GM23338 (cell line): Measurements from ENCODE around the gene ZNF514. TPM values are rescaled to one million over a fixed set of nuclear protein-coding genes. Genes with fewer than 3 reads are reported as not detected.

ENCODE experiments used
- ATAC-seq: fragments of 200-7000 bp; cut with Tn5 transposase; 3 replicates; pipeline ENCODE4 v1.9.1; 2020
- DNase-seq: peaks from one replicate; pipeline ENCODE4 v3.0.0-alpha.2; 2015; ENCODE audit warnings: low spot score
- H2AFZ ChIP-seq: fragments of 200-600 bp; sonication (generic); 2 replicates; pipeline ENCODE4 v1.8.0; 2016; ENCODE audit warnings: antibody characterized with exemption, mild to moderate bottlenecking, moderate library complexity
- H3F3A ChIP-seq: fragments of 200-600 bp; sonication (generic); replicated peaks from 2 replicates; pipeline ENCODE4 v1.8.0; 2017; ENCODE audit warnings: antibody characterized with exemption, mixed run types, low read depth
- H3K27ac ChIP-seq: fragments of 200-600 bp; sonication (generic); 2 replicates; pipeline ENCODE4 v1.6.1; 2016; ENCODE audit warnings: low read depth
- H3K27me3 ChIP-seq: fragments of 200-600 bp; sonication (generic); 2 replicates; pipeline ENCODE4 v1.8.0; 2016; ENCODE audit warnings: mild to moderate bottlenecking, mixed run types, moderate library complexity; ENCODE audit not compliant: insufficient read depth
- H3K36me3 ChIP-seq: fragments of 200-600 bp; sonication (generic); 2 replicates; pipeline ENCODE4 v1.8.0; 2016; ENCODE audit warnings: mild to moderate bottlenecking; ENCODE audit not compliant: insufficient read depth
- H3K4me1 ChIP-seq: fragments of 200-600 bp; sonication (generic); 2 replicates; pipeline ENCODE4 v1.8.0; 2016; ENCODE audit warnings: mild to moderate bottlenecking, moderate library complexity; ENCODE audit not compliant: insufficient read depth
- H3K4me2 ChIP-seq: fragments of 200-600 bp; sonication (generic); 2 replicates; pipeline ENCODE4 v1.7.1; 2017; ENCODE audit warnings: mixed run types
- H3K4me3 ChIP-seq: fragments of 200-600 bp; sonication (generic); 2 replicates; pipeline ENCODE4 v1.6.1; 2016; ENCODE audit warnings: mixed run types
- H3K79me2 ChIP-seq: fragments of 200-600 bp; sonication (generic); replicated peaks from 2 replicates; pipeline ENCODE4 v1.8.0; 2017; ENCODE audit warnings: mild to moderate bottlenecking; ENCODE audit not compliant: insufficient read depth
- H3K9me2 ChIP-seq: fragments of 200-600 bp; sonication (generic); 2 replicates; pipeline ENCODE4 v1.8.0; 2017; ENCODE audit not compliant: insufficient read depth
- H4K20me1 ChIP-seq: fragments of 200-600 bp; sonication (generic); replicated peaks from 2 replicates; pipeline ENCODE4 v1.8.0; 2017; ENCODE audit warnings: mild to moderate bottlenecking; ENCODE audit not compliant: insufficient read depth
- H3K27ac Mint-ChIP-seq: 2 replicates; pipeline ENCODE4 v1.8.0; 2020; ENCODE audit warnings: inconsistent platforms, mild to moderate bottlenecking, moderate library complexity, mixed read lengths
- H3K27me3 Mint-ChIP-seq: 3 replicates; pipeline ENCODE4 v1.8.0; 2022; ENCODE audit warnings: low read depth, mild to moderate bottlenecking, moderate library complexity, mixed read lengths, inconsistent platforms; ENCODE audit not compliant: insufficient read depth, poor library complexity
- H3K36me3 Mint-ChIP-seq: 3 replicates; pipeline ENCODE4 v1.8.0; 2021; ENCODE audit warnings: low read depth, mild to moderate bottlenecking, inconsistent platforms, moderate library complexity, mixed read lengths
- H3K4me1 Mint-ChIP-seq: 3 replicates; pipeline ENCODE4 v1.8.0; 2020; ENCODE audit warnings: mild to moderate bottlenecking, inconsistent platforms, mixed read lengths
- H3K4me3 Mint-ChIP-seq: 3 replicates; pipeline ENCODE4 v1.8.0; 2021; ENCODE audit warnings: moderate library complexity, mild to moderate bottlenecking, inconsistent platforms, mixed read lengths
- H3K9me3 Mint-ChIP-seq: 3 replicates; pipeline ENCODE4 v1.8.0; 2020; ENCODE audit warnings: moderate library complexity, mild to moderate bottlenecking, inconsistent platforms, mixed read lengths
- CREB1 ChIP-seq: fragments of 250-450 bp; sonication (Bioruptor Pico); IDR thresholded peaks from 2 replicates; pipeline ENCODE4 v1.5.0; 2020; ENCODE audit warnings: low read depth, mild to moderate bottlenecking, moderate library complexity
- EZH2 ChIP-seq: fragments of 200-600 bp; sonication (generic); IDR thresholded peaks from one replicate; pipeline ENCODE4 v1.8.0; 2017; ENCODE audit warnings: antibody characterized with exemption, mild to moderate bottlenecking, low read depth; ENCODE audit not compliant: unreplicated experiment
- EZH2phosphoT487 ChIP-seq: fragments of 200-600 bp; sonication (generic); IDR thresholded peaks from one replicate; pipeline ENCODE4 v1.8.1; 2018; ENCODE audit warnings: antibody characterized with exemption; ENCODE audit not compliant: unreplicated experiment
- JUNB ChIP-seq: IDR thresholded peaks from one replicate; pipeline ENCODE4 v1.6.1; 2016; ENCODE audit warnings: antibody characterized with exemption; ENCODE audit not compliant: unreplicated experiment
- NANOG ChIP-seq: IDR thresholded peaks from 2 replicates; pipeline ENCODE4 v1.6.1; 2016; ENCODE audit warnings: antibody characterized with exemption, borderline replicate concordance
- POLR2AphosphoS5 ChIP-seq: IDR thresholded peaks from 2 replicates; pipeline ENCODE4 v1.6.1; 2016; ENCODE audit warnings: antibody characterized with exemption, low read depth
- REST ChIP-seq: IDR thresholded peaks from one replicate; pipeline ENCODE4 v1.6.1; 2018; ENCODE audit warnings: antibody characterized with exemption; ENCODE audit not compliant: unreplicated experiment
- STAT1 ChIP-seq: IDR thresholded peaks from one replicate; pipeline ENCODE4 v1.6.1; 2016; ENCODE audit warnings: antibody characterized with exemption; ENCODE audit not compliant: unreplicated experiment
- ZNF114 ChIP-seq: fragments of 250-450 bp; sonication (Bioruptor Pico); IDR thresholded peaks from 2 replicates; pipeline ENCODE4 v1.5.0; 2020; ENCODE audit warnings: mild to moderate bottlenecking, moderate library complexity
- ZNF331 ChIP-seq: fragments of 250-450 bp; sonication (Bioruptor Pico); IDR thresholded peaks from 2 replicates; pipeline ENCODE4 v1.5.0; 2020; ENCODE audit warnings: low read depth, mild to moderate bottlenecking, moderate library complexity
- ZNF462 ChIP-seq: fragments of 250-450 bp; sonication (Bioruptor Pico); IDR thresholded peaks from 2 replicates; pipeline ENCODE4 v1.5.0; 2020; ENCODE audit warnings: mild to moderate bottlenecking, moderate library complexity
- polyA plus RNA-seq: library from polyadenylated mRNA; unstranded; fragments of >200 nt; fragmentation: Nextera tagmentation; extraction: Ambion mirVana; gene quantifications from 2 replicates; pipeline ENCODE4 v1.2.1, GENCODE V29; 2016
- total RNA-seq: library from RNA; depleted of rRNA; stranded (reverse); fragments of >200 nt; shearing (Covaris generic); gene quantifications from 2 replicates; pipeline ENCODE4 v1.2.3, GENCODE V29; 2014
- TF ChIP-seq, protein P1 (sequence below), 2 experiments: fragments of 200-600 bp in 1 of 2; sonication (generic) in 1 of 2; conservative IDR thresholded peaks; 2 replicates each; pipeline versions ENCODE4 v1.5.1 to v1.6.1; 2016 to 2017; ENCODE audit warnings: antibody characterized with exemption in 2 of 2, low read depth in 2 of 2, mild to moderate bottlenecking in 2 of 2, moderate library complexity in 1 of 2
- TF ChIP-seq, protein P2 (sequence below): IDR thresholded peaks from 2 replicates; pipeline ENCODE4 v1.6.1; 2016; ENCODE audit warnings: antibody characterized with exemption

The ZNF514 gene
- total and polyA plus RNA-seq, 2 experiments from 2014 or later: 7.2 to 9.3 TPM

DNA sequence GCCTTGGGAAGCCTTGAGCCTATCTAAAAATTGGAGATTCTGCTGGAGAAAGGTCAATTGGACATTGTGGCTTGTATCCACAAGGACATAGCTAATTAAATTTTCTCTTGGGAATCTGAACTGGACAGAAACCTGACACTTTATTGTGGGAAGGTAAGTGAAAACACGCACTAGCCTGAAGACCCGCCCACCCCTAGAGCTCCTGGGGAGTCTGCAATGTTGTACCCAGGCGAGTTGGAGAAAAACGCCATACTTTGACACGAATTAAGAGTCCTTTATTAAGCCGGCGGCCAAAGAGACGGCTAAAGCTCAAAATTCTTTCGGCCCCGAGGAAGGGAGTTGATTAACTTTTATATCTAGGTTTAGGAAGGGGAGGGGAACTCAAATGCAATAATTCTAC is 46.4 kb upstream of the ZNF514 start:
- H3K27ac Mint-ChIP-seq: 0 out of 2 replicates have a peak overlapping the region, but pooled peaks have one; percentile 65
- H2AFZ ChIP-seq: no peak overlapping the region
- peaks cover 21% of the 10 kb centered on the region for H3K9me3 Mint-ChIP-seq

More for the DNA sequence above, 46.4 kb upstream of the ZNF514 start:
- Mint-ChIP-seq H3K4me3 (peak overlapping the region; percentile 86), H3K36me3 (peaks cover 29% of the 10 kb centered on the region), H3K27me3 (peaks cover 20% of the 10 kb centered on the region), H3K4me1 (peaks cover 21% of the 10 kb centered on the region; the same call in 2 of the 3 replicates)
- ATAC-seq (peak; percentile 7; the same call in 2 of the 3 replicates), DNase-seq (peak; percentile 36)
- Histone ChIP-seq H3K4me2 (peak overlapping the region; percentile 93), H3K4me3 (peak overlapping the region; percentile 85), H3K36me3 (peaks cover 5% of the 10 kb centered on the region), H3K9me2 (no peaks in the 10 kb centered on the region), H3K27ac (no peak overlapping the region), H3K79me2 (peaks cover 14% of the 10 kb centered on the region; the same call in 1 of the 2 replicates), H3K4me1 (peaks cover 14% of the 10 kb centered on the region), H3K27me3 (peaks cover 26% of the 10 kb centered on the region), H4K20me1 (peaks cover 9% of the 10 kb centered on the region), H3F3A (peaks cover 5% of the 10 kb centered on the region; the same call in 1 of the 2 replicates)
- no peak for TF ChIP-seq JUNB
- TF ChIP-seq CREB1 (CRISPR knock-in tag): no peak
- TF ChIP-seq ZNF114 (CRISPR knock-in tag): no peak
- TF ChIP-seq REST: no peak
- TF ChIP-seq ZNF462 (CRISPR knock-in tag): no peak
- no peak for TF ChIP-seq STAT1
- no peak for TF ChIP-seq EZH2
- no peak for TF ChIP-seq EZH2phosphoT487
- no peak for TF ChIP-seq ZNF331 (CRISPR knock-in tag)
- no peak for TF ChIP-seq POLR2AphosphoS5
- TF ChIP-seq, protein P1, sequence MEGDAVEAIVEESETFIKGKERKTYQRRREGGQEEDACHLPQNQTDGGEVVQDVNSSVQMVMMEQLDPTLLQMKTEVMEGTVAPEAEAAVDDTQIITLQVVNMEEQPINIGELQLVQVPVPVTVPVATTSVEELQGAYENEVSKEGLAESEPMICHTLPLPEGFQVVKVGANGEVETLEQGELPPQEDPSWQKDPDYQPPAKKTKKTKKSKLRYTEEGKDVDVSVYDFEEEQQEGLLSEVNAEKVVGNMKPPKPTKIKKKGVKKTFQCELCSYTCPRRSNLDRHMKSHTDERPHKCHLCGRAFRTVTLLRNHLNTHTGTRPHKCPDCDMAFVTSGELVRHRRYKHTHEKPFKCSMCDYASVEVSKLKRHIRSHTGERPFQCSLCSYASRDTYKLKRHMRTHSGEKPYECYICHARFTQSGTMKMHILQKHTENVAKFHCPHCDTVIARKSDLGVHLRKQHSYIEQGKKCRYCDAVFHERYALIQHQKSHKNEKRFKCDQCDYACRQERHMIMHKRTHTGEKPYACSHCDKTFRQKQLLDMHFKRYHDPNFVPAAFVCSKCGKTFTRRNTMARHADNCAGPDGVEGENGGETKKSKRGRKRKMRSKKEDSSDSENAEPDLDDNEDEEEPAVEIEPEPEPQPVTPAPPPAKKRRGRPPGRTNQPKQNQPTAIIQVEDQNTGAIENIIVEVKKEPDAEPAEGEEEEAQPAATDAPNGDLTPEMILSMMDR (conservative IDR thresholded peaks at IDR 0.05; ENCODE audit: low read depth in 2 of 2): no peak
- TF ChIP-seq, protein P2, sequence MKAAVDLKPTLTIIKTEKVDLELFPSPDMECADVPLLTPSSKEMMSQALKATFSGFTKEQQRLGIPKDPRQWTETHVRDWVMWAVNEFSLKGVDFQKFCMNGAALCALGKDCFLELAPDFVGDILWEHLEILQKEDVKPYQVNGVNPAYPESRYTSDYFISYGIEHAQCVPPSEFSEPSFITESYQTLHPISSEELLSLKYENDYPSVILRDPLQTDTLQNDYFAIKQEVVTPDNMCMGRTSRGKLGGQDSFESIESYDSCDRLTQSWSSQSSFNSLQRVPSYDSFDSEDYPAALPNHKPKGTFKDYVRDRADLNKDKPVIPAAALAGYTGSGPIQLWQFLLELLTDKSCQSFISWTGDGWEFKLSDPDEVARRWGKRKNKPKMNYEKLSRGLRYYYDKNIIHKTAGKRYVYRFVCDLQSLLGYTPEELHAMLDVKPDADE: no peak
- no peak for TF ChIP-seq NANOG
